NB4 (cell line): ENCODE measurements around the gene GFRAL.

Source experiments
- CTCF ChIP-seq: IDR thresholded peaks from one replicate; pipeline ENCODE4 v1.5.1; 2012; ENCODE audit warnings: low read depth, low read length
- MAX ChIP-seq: IDR thresholded peaks from 2 replicates; pipeline ENCODE4 v1.6.1; 2011; ENCODE audit warnings: low read depth, low read length
- MYC ChIP-seq: IDR thresholded peaks from 2 replicates; pipeline ENCODE4 v1.6.1; 2011; ENCODE audit warnings: low read depth, low read length
- POLR2A ChIP-seq: IDR thresholded peaks from 2 replicates; pipeline ENCODE4 v1.6.1; 2011; ENCODE audit warnings: mild to moderate bottlenecking; ENCODE audit not compliant: insufficient read length; ENCODE audit errors: extremely low read depth

DNA sequence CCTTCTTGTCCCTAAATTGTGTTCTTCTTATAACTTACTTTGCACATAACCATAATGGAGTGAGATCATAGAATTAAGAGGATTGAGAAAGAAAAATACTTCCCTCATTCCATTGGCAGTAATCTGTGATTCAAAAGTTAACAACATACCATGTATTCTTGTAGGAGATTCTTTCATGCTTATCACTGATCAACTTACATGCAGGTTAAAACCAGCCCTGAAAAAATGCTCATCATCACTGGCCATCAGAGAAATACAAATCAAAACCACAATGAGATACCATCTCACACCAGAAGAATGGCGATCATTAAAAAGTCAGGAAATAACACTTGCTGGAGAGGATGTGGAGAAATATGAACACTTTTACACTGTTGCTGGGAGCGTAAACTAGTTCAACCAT is 36.5 kb upstream of the GFRAL start:
- no peak for TF ChIP-seq POLR2A
- TF ChIP-seq CTCF, result no peak
- no peak for TF ChIP-seq MYC
- no peak for TF ChIP-seq MAX
